H9 (cell line): ENCODE results near the gene KIF16B. TPM values are rescaled to one million over a fixed set of nuclear protein-coding genes. Genes with fewer than 3 reads are reported as not detected.

ENCODE experiments used
- DNase-seq: peaks from one replicate; pipeline ENCODE4 v3.0.0-alpha.2; 2017
- H2AFZ ChIP-seq: one replicate; pipeline ENCODE4 v1.6.1; 2013; ENCODE audit warnings: mild to moderate bottlenecking, low read length, control low read depth, moderate library complexity
- H2AK5ac ChIP-seq: 2 replicates; pipeline ENCODE4 v1.6.1; 2013; ENCODE audit warnings: low read length, control low read depth, mixed read lengths; ENCODE audit not compliant: insufficient read length
- H2BK120ac ChIP-seq: one replicate; pipeline ENCODE4 v1.6.1; 2013; ENCODE audit warnings: low read depth, mild to moderate bottlenecking, low read length, control low read depth, inconsistent platforms; ENCODE audit not compliant: poor library complexity, severe bottlenecking
- H2BK12ac ChIP-seq: 2 replicates; pipeline ENCODE4 v1.6.1; 2013; ENCODE audit warnings: low read length, control low read depth, mixed read lengths, low read depth; ENCODE audit not compliant: insufficient read length
- H2BK15ac ChIP-seq: 2 replicates; pipeline ENCODE4 v1.6.1; 2013; ENCODE audit warnings: low read depth, low read length, control low read depth
- H2BK20ac ChIP-seq: one replicate; pipeline ENCODE4 v1.6.1; 2013; ENCODE audit warnings: low read depth, mild to moderate bottlenecking, low read length, control low read depth, inconsistent platforms; ENCODE audit not compliant: poor library complexity, severe bottlenecking
- H2BK5ac ChIP-seq: 2 replicates; pipeline ENCODE4 v1.6.1; 2013; ENCODE audit warnings: low read length, control low read depth, mixed read lengths; ENCODE audit not compliant: insufficient read length
- H3K14ac ChIP-seq: 2 replicates; pipeline ENCODE4 v1.6.1; 2013; ENCODE audit warnings: low read length, control low read depth; ENCODE audit not compliant: insufficient read depth
- H3K18ac ChIP-seq: 2 replicates; pipeline ENCODE4 v1.6.1; 2013; ENCODE audit warnings: low read depth, mild to moderate bottlenecking, mixed read lengths, low read length, control low read depth; ENCODE audit not compliant: insufficient read length
- H3K23ac ChIP-seq: 2 replicates; pipeline ENCODE4 v1.6.1; 2013; ENCODE audit warnings: low read length, control low read depth, mixed read lengths, low read depth; ENCODE audit not compliant: insufficient read length
- H3K23me2 ChIP-seq: 2 replicates; pipeline ENCODE4 v1.6.1; 2013; ENCODE audit warnings: low read depth, mild to moderate bottlenecking, mixed read lengths, low read length, control low read depth; ENCODE audit not compliant: insufficient read length, poor library complexity, severe bottlenecking
- H3K27ac ChIP-seq: 2 replicates; pipeline ENCODE4 v1.5.1; 2013; ENCODE audit warnings: low read length, control low read depth, mixed read lengths, low read depth; ENCODE audit not compliant: insufficient read length
- H3K27me3 ChIP-seq: 2 replicates; pipeline ENCODE4 v1.6.1; 2013; ENCODE audit warnings: low read length, control low read depth, inconsistent platforms; ENCODE audit not compliant: insufficient read depth
- H3K4ac ChIP-seq: 2 replicates; pipeline ENCODE4 v1.6.1; 2013; ENCODE audit warnings: low read depth, mild to moderate bottlenecking, control low read depth, inconsistent platforms, low read length, moderate library complexity
- H3K4me1 ChIP-seq: 2 replicates; pipeline ENCODE4 v1.6.1; 2013; ENCODE audit warnings: low read length, control low read depth, inconsistent platforms; ENCODE audit not compliant: insufficient read depth
- H3K4me2 ChIP-seq: 2 replicates; pipeline ENCODE4 v1.6.1; 2013; ENCODE audit warnings: low read length, control low read depth, mixed read lengths; ENCODE audit not compliant: insufficient read length, insufficient read depth
- H3K56ac ChIP-seq: 2 replicates; pipeline ENCODE4 v1.6.1; 2013; ENCODE audit warnings: low read depth, mild to moderate bottlenecking, mixed read lengths, low read length, control low read depth; ENCODE audit not compliant: insufficient read length
- H3K79me1 ChIP-seq: 2 replicates; pipeline ENCODE4 v1.6.1; 2013; ENCODE audit warnings: low read depth, mild to moderate bottlenecking, moderate library complexity, low read length, control low read depth, inconsistent platforms; ENCODE audit not compliant: insufficient read depth, poor library complexity, severe bottlenecking
- H3K79me2 ChIP-seq: 2 replicates; pipeline ENCODE4 v1.6.1; 2013; ENCODE audit warnings: low read length, control low read depth, inconsistent platforms; ENCODE audit not compliant: insufficient read depth
- H3K9ac ChIP-seq: 2 replicates; pipeline ENCODE4 v1.6.1; 2013; ENCODE audit warnings: low read length, control low read depth, mixed read lengths; ENCODE audit not compliant: insufficient read length; ENCODE audit errors: extremely low read depth
- H3K9me3 ChIP-seq: one replicate; pipeline ENCODE4 v1.6.1; 2013; ENCODE audit warnings: low read depth, low read length, inconsistent platforms; ENCODE audit not compliant: control insufficient read depth
- H3T11ph ChIP-seq: one replicate; pipeline ENCODE4 v1.6.1; 2013; ENCODE audit warnings: mild to moderate bottlenecking, low read length, control low read depth, inconsistent platforms
- H4K20me1 ChIP-seq: one replicate; pipeline ENCODE4 v1.6.1; 2013; ENCODE audit not compliant: control insufficient read depth, insufficient read length, insufficient read depth
- H4K5ac ChIP-seq: 2 replicates; pipeline ENCODE4 v1.6.1; 2013; ENCODE audit warnings: low read depth, mild to moderate bottlenecking, mixed read lengths, low read length, control low read depth; ENCODE audit not compliant: insufficient read length
- H4K8ac ChIP-seq: replicated peaks from 2 replicates; pipeline ENCODE4 v1.6.1; 2013; ENCODE audit warnings: low read length, control low read depth, mixed read lengths, low read depth; ENCODE audit not compliant: insufficient read length
- H4K91ac ChIP-seq: 2 replicates; pipeline ENCODE4 v1.6.1; 2013; ENCODE audit warnings: low read depth, mild to moderate bottlenecking, moderate library complexity, mixed read lengths, low read length, control low read depth; ENCODE audit not compliant: insufficient read length
- H3K27ac Mint-ChIP-seq, 3 experiments: 2 replicates in 2 of 3; 3 replicates in 1 of 3; pipeline ENCODE4 v1.8.0; 2020 to 2021; ENCODE audit warnings: mixed read lengths in 3 of 3, mild to moderate bottlenecking in 1 of 3, moderate library complexity in 1 of 3
- H3K27me3 Mint-ChIP-seq: 2 replicates; pipeline ENCODE4 v1.8.0; 2021; ENCODE audit warnings: low read depth, mild to moderate bottlenecking, moderate library complexity, mixed read lengths
- H3K36me3 Mint-ChIP-seq, 3 experiments: 2 replicates in 2 of 3; 3 replicates in 1 of 3; pipeline ENCODE4 v1.8.0; 2020 to 2021; ENCODE audit warnings: low read depth in 3 of 3, mixed read lengths in 3 of 3; ENCODE audit not compliant: insufficient read depth in 1 of 3
- H3K4me1 Mint-ChIP-seq, 2 experiments: 2 replicates each; pipeline ENCODE4 v1.8.0; 2020; ENCODE audit warnings: mixed read lengths in 2 of 2
- H3K4me3 Mint-ChIP-seq, 2 experiments: 2 replicates in 1 of 2; 3 replicates in 1 of 2; pipeline ENCODE4 v1.8.0; 2020 to 2021; ENCODE audit warnings: mild to moderate bottlenecking in 2 of 2, mixed read lengths in 2 of 2, moderate library complexity in 1 of 2
- H3K9me3 Mint-ChIP-seq, 2 experiments: 2 replicates in 1 of 2; 3 replicates in 1 of 2; pipeline ENCODE4 v1.8.0; 2020; ENCODE audit warnings: mild to moderate bottlenecking in 2 of 2, mixed read lengths in 2 of 2, moderate library complexity in 1 of 2
- CTCF ChIP-seq: fragments of 200-600 bp; sonication (generic); conservative IDR thresholded peaks from 3 replicates; pipeline ENCODE4 v1.8.0; 2021; ENCODE audit warnings: antibody characterized with exemption, mild to moderate bottlenecking
- WGBS: extraction: QIAGEN DNeasy Blood & Tissue Kit; methylation state at CpG from one replicate; pipeline ENCODE4 v1.1.7; 2013; ENCODE audit warnings: missing lambda C conversion rate, low lambda C conversion rate, mixed read lengths; ENCODE audit not compliant: insufficient read length; ENCODE audit errors: extremely low coverage; 5-methylcytosine and 5-hydroxymethylcytosine counted together
- total RNA-seq: library from RNA; stranded (reverse); gene quantifications from 2 replicates; pipeline ENCODE4 v1.2.1, GENCODE V29; 2021

Gene KIF16B
- total RNA-seq, 1 experiment from 2014 or later, result 7.4 TPM

- no peak overlapping the region for H4K91ac ChIP-seq
- Mint-ChIP-seq H3K36me3 (no peaks in the 10 kb centered on the region), H3K9me3 (no peaks in the 10 kb centered on the region), H3K27me3 (no peaks in the 10 kb centered on the region), H3K4me1 (peaks cover 15% of the 10 kb centered on the region in 2 experiments), H3K4me3 (no peak overlapping the region), H3K27ac (peak overlapping the region in 1 of 3 experiments; percentile 13; a peak in 1 of 7 replicates)
- no peak overlapping the region for H3K56ac ChIP-seq
- H3K14ac ChIP-seq, result no peak overlapping the region
- no peaks in the 10 kb centered on the region for H3K79me1 ChIP-seq
- no peak overlapping the region for H2BK120ac ChIP-seq
- no peak overlapping the region for H2BK12ac ChIP-seq
- H3K4me2 ChIP-seq, result no peak overlapping the region
- H3K9ac ChIP-seq, result no peak overlapping the region
- no peaks in the 10 kb centered on the region for H3K9me3 ChIP-seq
- no peak overlapping the region for H3K4ac ChIP-seq
- H4K20me1 ChIP-seq, result no peaks in the 10 kb centered on the region
- DNase-seq, result no peak
- no peak overlapping the region for H2BK15ac ChIP-seq
- no peak overlapping the region for H2AK5ac ChIP-seq
- H3K23ac ChIP-seq, result no peak overlapping the region
- H3T11ph ChIP-seq, result no peak overlapping the region
- no CpG with 5 or more reads among the region's 2 CpGs for WGBS
- H2BK5ac ChIP-seq, result no peak overlapping the region
- no peak overlapping the region for H4K8ac ChIP-seq
- H4K5ac ChIP-seq, result no peak overlapping the region
- no peak overlapping the region for H2AFZ ChIP-seq
- peaks cover 2% of the 10 kb centered on the region; the same call in 1 of the 2 replicates for H3K4me1 ChIP-seq
- H3K27me3 ChIP-seq, result no peaks in the 10 kb centered on the region
- H3K18ac ChIP-seq, result no peak overlapping the region
- no peak for TF ChIP-seq CTCF
- no peak overlapping the region for H3K27ac ChIP-seq
- H3K79me2 ChIP-seq, result no peaks in the 10 kb centered on the region
- no peak overlapping the region for H2BK20ac ChIP-seq
- no peaks in the 10 kb centered on the region for H3K23me2 ChIP-seq
Measured at GRCh38 chr20:16587066-16587465, 13.8 kb upstream of the KIF16B start.
